GM23338 (cell line): Measurements from ENCODE around the gene ZNF641.

Source experiments
- CREB1 ChIP-seq: fragments of 250-450 bp; sonication (Bioruptor Pico); IDR thresholded peaks from 2 replicates; pipeline ENCODE4 v1.5.0; 2020; ENCODE audit warnings: low read depth, mild to moderate bottlenecking, moderate library complexity
- EZH2 ChIP-seq: fragments of 200-600 bp; sonication (generic); IDR thresholded peaks from one replicate; pipeline ENCODE4 v1.8.0; 2017; ENCODE audit warnings: antibody characterized with exemption, mild to moderate bottlenecking, low read depth; ENCODE audit not compliant: unreplicated experiment
- TF ChIP-seq, protein P1 (sequence below), 2 experiments: fragments of 200-600 bp in 1 of 2; sonication (generic) in 1 of 2; conservative IDR thresholded peaks; 2 replicates each; pipeline versions ENCODE4 v1.5.1 to v1.6.1; 2016 to 2017; ENCODE audit warnings: antibody characterized with exemption in 2 of 2, low read depth in 2 of 2, mild to moderate bottlenecking in 2 of 2, moderate library complexity in 1 of 2
- TF ChIP-seq, protein P2 (sequence below): IDR thresholded peaks from one replicate; pipeline ENCODE4 v1.6.1; 2018; ENCODE audit warnings: antibody characterized with exemption; ENCODE audit not compliant: unreplicated experiment

DNA sequence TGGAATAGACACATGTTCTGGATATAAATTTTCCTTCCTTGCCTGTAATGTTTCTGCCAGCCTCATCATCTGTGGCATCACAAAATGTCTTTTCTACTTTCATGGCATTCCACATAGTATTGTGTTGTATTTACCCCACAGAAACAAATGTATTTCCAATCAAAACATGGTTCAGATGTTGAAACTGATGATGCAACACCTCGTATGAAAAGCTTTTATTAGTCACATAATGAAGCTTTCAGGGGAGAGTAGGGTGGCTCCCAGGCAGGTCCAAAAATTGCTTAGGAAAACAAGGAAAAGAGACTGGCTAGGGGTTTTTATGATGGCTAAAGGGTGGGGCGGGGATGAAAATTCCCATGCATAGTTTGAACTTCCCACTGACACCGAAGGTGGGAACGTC, 29.1 kb upstream of the ZNF641 start:
- TF ChIP-seq, protein P1, sequence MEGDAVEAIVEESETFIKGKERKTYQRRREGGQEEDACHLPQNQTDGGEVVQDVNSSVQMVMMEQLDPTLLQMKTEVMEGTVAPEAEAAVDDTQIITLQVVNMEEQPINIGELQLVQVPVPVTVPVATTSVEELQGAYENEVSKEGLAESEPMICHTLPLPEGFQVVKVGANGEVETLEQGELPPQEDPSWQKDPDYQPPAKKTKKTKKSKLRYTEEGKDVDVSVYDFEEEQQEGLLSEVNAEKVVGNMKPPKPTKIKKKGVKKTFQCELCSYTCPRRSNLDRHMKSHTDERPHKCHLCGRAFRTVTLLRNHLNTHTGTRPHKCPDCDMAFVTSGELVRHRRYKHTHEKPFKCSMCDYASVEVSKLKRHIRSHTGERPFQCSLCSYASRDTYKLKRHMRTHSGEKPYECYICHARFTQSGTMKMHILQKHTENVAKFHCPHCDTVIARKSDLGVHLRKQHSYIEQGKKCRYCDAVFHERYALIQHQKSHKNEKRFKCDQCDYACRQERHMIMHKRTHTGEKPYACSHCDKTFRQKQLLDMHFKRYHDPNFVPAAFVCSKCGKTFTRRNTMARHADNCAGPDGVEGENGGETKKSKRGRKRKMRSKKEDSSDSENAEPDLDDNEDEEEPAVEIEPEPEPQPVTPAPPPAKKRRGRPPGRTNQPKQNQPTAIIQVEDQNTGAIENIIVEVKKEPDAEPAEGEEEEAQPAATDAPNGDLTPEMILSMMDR (conservative IDR thresholded peaks at IDR 0.05; ENCODE audit: low read depth in 2 of 2), result no peak
- TF ChIP-seq, protein P2, sequence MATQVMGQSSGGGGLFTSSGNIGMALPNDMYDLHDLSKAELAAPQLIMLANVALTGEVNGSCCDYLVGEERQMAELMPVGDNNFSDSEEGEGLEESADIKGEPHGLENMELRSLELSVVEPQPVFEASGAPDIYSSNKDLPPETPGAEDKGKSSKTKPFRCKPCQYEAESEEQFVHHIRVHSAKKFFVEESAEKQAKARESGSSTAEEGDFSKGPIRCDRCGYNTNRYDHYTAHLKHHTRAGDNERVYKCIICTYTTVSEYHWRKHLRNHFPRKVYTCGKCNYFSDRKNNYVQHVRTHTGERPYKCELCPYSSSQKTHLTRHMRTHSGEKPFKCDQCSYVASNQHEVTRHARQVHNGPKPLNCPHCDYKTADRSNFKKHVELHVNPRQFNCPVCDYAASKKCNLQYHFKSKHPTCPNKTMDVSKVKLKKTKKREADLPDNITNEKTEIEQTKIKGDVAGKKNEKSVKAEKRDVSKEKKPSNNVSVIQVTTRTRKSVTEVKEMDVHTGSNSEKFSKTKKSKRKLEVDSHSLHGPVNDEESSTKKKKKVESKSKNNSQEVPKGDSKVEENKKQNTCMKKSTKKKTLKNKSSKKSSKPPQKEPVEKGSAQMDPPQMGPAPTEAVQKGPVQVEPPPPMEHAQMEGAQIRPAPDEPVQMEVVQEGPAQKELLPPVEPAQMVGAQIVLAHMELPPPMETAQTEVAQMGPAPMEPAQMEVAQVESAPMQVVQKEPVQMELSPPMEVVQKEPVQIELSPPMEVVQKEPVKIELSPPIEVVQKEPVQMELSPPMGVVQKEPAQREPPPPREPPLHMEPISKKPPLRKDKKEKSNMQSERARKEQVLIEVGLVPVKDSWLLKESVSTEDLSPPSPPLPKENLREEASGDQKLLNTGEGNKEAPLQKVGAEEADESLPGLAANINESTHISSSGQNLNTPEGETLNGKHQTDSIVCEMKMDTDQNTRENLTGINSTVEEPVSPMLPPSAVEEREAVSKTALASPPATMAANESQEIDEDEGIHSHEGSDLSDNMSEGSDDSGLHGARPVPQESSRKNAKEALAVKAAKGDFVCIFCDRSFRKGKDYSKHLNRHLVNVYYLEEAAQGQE, result no peak
- TF ChIP-seq EZH2, result no peak
- no peak for TF ChIP-seq CREB1
